ENCODE measurements around the gene CDH26.
A peak's percentile ranks its signal among the peaks of the same experiment; 100 is the strongest.

The CDH26 gene

GRCh38 chr20:60049601-60050000 is 91.4 kb downstream of the CDH26 start:
- no peak for DNase-seq

- DNase-seq: no peak
These were observed 92.1 kb downstream of the CDH26 start for GRCh38 chr20:60050193-60050947.

- DNase-seq: no peak
These were observed 93.7 kb downstream of the CDH26 start for GRCh38 chr20:60051911-60052310.

- DNase-seq: no peak
These were observed 94.1 kb downstream of the CDH26 start for GRCh38 chr20:60052322-60052721.

DNA sequence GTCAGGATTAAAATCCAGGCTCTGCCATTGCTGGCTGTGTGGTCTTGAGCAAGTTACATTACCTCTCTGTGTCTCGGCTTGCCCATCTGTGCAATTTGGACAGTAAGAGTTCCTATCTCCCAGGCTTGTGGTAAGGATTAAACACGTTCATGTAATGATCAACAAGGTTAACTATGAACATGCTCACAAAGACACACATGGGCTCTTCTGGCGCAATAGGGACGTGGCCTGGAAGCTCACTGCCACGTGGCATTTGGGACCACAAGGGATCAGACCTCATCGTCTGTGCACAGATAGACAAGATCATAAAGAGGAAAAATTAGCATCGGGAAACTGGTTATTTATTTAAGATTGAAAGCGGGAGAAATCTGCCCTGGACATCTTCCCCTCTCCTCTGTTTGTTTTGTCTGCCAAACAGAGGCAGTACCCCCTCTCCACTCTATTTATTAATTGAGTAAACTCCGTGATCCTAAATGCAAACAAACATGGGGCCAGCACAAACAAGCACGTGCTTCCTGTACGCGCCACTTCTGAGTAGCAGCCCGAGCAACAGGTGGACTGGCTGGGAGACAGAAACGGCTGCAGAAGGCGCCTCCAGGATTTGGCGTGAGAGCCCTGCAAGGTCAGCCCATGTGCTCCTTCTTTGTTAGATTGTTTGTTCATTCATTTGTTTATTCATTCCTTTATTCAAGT is 95.0 kb downstream of the CDH26 start:
- DNase-seq: no peak

DNA sequence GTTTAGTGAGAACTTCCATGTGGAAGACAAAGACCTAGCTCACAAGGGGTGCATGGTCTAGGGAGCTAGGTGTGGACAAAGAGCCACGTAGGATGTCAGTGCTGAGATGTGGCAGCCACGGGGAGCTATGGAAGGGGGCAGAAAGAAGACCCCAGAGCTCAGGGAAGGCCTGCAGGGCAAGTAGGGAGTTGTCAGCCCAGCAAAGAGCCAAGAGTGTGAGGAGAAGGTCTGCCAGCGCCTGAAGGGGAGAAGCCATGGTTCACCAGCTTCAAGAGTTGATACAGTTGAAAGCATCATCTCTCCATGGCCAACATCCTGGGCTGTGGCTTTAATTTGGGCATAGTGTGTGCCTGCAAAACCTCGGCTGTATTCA is 95.6 kb downstream of the CDH26 start:
- no peak for DNase-seq

DNA sequence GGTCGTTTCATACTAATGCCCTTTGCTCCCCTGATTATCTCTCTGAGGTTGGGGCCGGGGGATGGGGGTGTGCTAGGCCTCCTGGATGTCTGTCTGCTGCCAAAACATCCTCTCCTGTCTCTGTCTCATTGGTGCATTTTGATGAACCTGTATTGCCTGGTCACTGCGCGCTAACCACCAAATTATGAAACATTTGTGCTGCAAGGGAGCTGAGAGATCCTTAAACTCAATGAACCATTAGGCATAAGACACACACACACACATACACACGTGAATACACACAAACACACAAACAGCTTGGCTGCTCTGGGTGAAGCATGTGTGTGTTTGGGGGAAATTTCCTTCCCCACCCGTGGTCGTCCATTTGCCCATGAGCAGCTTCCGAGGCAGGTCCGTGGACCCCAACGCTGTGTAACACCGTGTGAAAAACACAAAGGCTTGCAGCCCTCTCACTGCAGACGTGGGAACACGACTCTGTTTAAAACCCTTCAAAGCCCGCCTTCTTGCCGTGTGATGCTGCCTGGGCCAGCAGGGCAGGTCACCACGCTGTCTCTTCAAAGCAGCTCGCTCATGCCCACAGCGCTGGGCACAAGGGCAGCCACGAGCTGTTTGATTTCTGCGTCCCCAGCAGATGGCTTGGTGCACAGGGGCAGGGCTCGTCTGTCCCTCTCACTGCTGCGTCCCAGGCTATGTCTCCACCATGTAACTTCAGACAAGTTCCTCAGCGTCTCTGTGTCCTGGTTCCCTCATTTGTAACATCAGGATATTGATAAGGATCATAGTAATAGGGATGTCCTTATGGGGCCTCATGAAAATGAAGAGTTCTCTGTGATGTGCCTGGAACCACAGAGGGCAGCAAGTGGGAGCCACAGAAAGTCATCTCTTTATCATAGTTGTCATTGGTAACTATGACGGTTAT is 96.8 kb downstream of the CDH26 start:
- DNase-seq: peak; percentile 95 to 97

DNA sequence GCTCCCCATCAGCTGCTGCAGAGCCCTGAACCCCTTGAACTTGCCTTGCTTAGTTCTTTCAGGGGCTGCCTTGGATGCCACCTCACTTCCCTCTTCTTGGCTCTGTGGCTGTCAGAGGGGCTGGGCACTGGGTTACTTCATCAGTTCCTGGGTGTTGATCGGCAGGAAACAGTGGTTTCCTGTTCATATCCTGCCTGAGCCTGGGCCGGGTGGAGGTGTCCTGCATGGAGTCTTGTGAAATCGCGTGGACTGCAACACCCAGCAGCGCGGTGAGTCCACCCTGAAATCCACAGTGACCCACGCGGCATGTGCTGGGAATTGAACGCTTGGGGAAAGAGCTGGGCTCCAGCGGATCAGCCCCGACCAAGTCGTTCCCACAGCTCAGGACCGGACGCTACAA is 97.5 kb downstream of the CDH26 start:
- peak; percentile 88 to 93 for DNase-seq

- DNase-seq: no peak
These were observed 98.3 kb downstream of the CDH26 start for GRCh38 chr20:60056407-60057122.

DNA sequence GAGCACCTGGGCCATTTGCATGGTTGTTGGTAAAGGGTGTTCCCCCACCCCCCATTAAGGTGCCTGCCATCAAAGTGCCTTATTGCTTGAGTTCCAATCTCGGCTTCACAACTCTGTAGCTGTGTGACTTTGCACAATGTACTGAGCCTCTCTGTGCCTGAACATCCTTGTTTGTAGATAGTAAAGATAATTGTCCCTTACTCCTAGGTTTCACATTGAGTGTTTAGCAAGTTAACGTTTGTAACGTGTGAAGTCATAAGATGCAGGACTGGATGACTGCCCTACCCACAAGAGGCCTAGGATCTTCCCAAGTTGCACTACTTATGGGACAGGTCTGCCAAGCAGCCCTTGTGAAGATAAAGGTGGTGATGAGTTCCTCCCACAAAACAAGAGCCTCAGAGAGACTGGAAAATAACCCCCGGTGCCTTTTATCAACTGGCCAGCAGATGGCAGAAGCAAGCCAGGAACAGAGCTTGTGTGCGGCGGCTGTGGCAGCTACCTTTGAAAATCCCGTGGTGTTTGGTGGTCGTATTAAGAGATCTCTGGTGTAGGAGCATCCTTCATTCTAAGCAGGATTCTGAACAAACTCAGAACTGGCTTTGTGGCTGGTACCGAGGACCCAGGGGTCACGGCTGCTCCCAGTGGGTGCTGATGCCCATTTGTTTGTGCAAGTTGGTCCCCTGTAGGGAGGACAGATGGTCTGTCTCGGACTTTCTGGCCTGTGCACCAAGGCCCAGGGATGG is 99.1 kb downstream of the CDH26 start:
- peak; percentile 88 to 89 for DNase-seq

- DNase-seq: peak; percentile 98
These were observed 99.9 kb downstream of the CDH26 start for GRCh38 chr20:60057866-60058807.

- no peak for DNase-seq
These were observed 100.7 kb downstream of the CDH26 start for GRCh38 chr20:60058879-60059278.

DNA sequence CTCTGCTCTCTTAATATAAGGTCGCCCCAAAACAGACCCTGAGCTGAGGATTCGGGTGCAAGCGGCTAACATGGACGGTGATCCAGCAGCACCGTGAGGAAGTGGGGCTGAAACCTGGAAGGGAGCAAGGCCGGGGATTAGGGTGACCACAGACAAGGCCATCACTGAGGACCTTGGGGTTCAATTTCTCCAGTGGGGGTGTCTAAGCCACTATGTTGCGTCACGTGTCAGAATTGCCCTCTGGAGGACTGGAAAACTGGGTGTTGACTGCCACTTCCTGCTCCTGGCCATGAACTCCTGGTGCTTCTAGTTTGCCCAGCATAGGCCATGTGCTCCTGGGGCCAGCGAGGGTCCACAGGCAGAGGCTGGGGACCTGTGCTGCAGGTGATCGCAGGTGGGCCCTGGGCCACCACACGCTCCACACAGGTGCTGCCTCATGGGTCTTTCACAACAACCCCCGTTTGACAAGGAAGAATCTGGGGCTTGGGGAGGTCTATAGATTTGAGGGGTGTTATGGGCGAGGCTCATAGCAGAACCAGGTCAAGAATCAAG is 101.9 kb downstream of the CDH26 start:
- no peak for DNase-seq

- no peak for DNase-seq
These were observed 102.4 kb downstream of the CDH26 start for GRCh38 chr20:60060593-60060992.

GRCh38 chr20:60062431-60063047 is 104.3 kb downstream of the CDH26 start:
- DNase-seq: no peak

GRCh38 chr20:60063048-60063451 is 104.8 kb downstream of the CDH26 start:
- no peak for DNase-seq

- no peak for DNase-seq
These were observed 105.6 kb downstream of the CDH26 start for GRCh38 chr20:60063739-60064380.
